ENCODE results near the gene CSTF1.
A peak's percentile ranks its signal among the peaks of the same experiment; 100 is the strongest.

The CSTF1 gene

DNA sequence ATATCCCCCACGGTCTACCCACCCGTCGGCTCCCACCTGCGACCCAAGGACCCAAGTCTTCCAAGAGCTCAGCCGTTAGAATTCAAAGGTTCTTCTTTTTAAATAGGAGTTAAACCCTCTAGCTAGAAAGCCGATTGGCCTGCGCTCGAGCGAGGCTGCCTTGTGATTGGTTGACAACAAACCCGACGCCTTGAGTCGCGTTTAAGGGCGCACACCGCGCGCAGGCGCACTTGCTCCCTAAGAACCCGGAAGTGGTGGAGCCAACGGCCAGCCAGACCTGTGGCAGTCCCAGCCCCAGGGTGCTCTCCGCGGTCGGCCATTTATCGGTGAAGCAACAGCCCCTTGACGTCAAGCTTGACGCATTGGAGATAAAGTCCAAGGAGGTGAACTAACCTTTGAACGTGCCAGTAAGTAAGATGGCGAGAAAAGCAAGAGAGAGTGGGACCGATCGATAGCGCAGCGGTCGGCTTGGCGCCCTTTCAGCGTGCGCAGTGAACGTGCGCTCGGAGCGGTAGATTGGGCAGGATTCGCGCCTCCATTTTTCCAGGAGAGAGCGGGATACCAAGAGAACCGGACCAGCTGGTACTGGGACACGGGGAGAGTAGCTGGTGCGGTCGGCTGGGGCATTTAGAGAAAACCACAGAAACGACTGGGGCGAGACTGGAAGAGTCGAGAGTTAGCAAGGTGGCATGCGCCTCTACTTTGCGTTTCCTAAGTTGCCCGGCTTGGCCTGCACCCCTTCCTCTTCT, at the start of gene CSTF1, which contains the start of gene AURKA:
CSTF1 (plus strand) TSS at position 514 of the 749 bp plus-strand sequence. CDS start 2,908 bp downstream, outside the sequence.
AURKA (minus strand) TSS at position 84 of the 749 bp plus-strand sequence. CDS start 4,018 bp downstream, outside the sequence.
- DNase-seq, result peak; percentile 96

DNA sequence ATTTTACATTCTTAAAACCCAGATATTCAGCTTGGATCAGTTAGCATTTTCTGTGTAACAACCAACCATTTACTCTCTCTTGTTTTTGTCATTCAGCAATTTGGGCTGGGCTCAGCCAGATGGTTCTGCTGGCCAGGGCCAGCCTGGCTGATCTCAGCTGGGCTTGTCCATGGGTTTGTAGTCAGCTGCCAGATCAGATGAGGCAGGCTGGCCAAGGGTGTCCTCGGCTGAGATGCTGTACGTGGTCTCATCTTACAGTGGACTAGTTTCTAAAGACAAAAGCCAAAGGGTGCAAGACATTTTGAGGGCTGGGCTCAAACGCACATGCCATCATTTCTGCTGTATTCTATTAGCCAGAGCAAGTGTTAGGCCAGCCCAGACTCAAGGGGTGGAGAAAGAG, 49.7 kb upstream of the CSTF1 start:
- DNase-seq, result no peak

DNA sequence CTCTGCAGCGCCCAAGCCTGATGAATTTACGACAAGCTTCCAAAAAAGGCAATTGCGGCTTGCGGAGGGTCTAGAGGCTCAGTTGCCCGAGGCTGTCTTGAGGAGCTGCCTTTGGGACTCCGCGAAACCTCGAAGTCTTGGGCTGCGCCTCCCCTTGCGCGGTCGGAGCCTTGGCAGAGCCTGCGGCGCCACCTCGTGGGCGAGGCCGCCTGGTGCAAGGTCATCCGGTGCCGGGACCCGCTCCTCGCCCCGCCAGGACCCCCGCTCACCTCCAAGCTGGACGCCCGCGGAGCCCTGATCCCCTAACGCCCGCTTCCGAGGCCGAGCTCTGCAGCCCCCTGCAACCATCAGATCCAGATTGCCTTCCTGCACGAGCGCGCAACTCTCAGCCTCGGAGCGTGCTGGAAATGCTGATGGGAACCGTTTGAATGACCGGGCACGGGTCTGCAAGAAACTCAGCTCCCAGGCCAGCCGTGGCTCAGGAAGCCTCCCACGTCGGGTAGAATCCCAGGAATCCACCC, 48.5 kb upstream of the CSTF1 start:
- DNase-seq, result no peak

DNA sequence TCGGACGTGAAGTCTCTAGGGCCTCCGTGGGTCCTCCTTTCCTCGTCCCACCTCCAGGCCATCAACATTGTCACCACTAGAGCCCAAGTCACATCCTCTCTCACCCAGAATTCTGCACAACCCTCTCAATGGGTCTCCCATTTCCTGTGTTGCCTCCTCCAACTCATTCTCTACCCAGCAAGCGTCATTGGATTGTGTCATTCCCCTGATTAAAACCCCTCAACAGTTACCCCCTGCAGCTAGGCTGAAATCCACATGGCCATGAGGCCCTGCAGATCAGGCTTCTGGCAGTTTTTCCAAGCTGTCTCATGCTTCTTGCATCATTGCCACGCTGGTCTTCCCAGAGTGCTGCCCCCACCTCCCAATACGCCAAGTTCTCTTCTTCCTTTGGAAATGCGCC, 46.5 kb upstream of the CSTF1 start:
- DNase-seq, result no peak

DNA sequence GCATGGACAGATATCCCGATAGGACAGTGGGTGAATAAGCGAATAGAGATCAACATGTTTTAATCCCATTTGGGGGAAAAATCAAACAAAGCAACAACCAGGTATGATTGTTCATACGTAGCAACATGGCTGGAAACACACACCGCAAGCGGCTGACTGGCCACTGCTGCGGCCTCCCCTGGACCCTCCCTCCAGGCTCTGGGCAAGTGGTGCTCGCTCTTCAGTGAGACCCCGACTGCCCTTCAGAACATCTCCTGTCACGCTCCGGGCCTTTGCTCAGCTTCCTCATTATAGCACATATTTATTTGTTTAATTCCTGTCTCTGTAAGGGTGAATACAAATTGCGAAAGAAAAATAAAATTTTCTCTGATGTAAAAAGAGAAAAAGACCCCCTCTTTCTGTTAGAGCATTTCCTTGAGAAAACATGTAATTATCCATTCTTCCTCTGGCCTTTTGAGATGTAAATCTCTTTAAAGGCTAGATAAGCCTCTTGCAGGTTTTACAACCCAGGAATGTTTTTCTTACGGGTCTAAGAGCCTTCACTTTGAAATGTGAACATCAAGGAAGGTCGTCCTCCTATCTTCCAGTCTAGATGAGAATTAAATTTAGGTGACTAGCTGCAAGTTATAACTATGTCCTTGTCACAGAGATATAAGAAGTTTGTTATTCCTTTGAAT, 44.7 kb upstream of the CSTF1 start:
- DNase-seq, result no peak

DNA sequence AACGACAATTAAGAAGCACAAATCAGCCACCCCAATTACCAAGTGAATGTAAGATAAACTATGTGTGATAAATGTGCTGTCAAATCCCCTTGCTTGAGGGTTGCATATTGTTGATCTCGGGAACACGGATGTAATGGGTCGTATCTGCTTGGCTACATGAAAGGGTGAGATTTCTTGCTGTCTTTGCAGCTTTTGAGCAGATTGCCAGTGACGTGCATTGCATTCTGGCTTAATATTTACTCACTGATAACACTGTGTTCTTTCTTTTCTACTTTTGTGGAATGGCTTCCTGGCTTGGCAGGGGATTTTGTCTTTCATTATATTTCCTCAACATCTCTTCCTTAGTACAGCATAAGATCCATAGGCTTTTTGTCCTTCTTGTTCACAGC, 44.1 kb upstream of the CSTF1 start:
- no peak for DNase-seq

DNA sequence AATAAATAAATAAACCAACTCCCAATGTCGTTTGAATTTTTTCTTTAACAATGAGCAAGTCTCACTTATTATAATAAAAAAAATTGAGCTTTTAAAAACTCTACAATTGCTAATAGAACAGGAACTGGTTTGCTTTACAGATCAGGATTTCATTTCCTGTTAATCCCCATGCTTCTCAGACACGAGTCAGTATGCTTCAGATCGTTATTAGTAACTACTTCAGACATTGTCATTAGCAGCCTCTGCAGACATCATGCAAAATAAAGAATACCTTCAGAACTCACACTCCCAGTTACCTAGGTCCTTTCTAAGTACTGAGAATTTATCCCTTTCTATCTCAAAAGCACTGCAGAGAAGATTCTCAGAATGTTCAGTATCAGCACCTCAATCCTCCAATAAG, 43.7 kb upstream of the CSTF1 start:
- DNase-seq, result no peak

DNA sequence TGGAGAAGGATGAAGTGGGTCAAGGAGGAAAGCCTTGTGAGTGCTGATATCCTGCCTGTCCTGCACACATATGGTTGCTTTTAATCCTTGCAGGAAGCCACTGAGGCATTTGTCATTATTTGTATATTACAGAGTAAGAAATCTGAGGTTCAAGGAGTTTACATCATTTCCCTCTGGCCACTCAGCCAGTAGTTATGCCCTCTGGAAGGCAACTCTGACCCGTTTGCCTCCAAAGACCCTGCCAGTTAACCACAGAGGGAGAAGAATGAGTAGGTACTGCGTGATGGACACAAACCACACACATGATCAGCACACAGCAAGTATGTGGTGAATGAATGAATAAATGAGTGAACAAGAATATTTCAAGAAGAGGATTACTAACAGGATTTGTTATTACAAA, 41.6 kb upstream of the CSTF1 start:
- no peak for DNase-seq

DNA sequence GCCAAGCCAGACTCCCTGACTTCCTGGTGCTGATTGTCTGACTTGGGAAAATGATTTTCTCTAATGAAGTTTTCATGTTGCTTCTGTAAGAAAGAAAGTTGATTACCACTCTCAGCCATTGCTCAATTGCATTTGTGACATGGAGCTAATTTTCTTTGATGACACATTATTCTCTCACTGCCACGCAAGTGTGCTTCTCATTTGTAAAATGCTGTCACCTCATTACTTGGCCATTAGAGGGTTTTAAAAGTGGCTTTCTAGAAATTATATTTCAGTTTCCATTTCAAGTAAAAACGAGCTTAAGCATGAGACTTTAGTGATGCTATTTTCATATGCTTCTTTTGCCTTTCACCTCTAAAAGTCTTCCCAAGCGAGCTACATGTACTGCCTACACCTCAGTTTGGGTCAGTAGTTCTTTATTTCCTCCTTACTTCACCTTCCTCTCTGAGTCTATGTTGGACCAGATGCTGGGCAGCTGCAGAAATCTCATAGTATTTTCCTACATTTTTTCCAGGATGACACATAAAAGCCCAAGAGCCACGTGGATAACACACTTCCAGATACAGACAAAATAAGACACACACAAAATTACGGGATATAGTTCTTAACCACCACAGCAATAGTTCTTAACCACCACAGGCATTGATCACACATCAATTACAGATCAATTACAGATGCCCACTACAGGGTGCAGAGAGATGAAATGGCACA, 39.9 kb upstream of the CSTF1 start:
- DNase-seq, result no peak

DNA sequence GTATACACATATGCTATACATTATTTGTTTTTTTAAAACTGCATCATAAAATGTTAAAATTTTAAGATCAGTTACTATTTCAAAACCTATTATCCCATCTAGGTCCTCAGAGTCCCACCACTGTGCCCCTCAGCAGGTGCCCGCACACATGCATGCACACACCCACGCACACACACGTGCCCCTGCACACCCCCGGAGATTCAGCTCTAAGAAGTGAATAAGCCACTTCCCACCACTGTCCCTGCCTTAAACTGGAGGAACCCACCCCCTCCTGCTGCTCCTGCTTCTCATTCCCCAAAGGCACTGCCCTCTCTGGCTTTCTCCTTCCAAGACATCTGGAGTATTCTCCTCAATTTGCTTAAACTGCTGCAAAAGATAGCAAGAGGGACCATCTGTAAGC, 39.1 kb upstream of the CSTF1 start:
- no peak for DNase-seq

DNA sequence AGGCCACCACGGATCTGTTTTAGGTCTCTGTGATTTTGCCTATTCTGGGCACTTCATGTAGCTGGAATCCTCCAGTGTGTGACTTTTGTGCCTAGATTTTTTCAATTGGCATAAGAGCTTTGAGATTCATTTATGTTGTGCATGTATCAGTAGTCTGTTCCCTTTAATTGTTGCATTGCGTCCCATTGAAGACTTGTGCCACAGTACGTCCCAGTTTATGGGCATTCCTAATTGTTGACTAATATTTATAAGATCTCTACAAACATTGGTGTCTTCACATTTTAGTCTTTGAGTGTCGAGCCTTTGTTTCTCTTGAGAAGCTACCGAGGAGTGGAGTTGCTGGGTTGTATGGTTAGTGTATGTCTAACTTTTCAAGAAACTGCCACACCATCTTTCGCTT, 34.4 kb upstream of the CSTF1 start:
- no peak for DNase-seq

DNA sequence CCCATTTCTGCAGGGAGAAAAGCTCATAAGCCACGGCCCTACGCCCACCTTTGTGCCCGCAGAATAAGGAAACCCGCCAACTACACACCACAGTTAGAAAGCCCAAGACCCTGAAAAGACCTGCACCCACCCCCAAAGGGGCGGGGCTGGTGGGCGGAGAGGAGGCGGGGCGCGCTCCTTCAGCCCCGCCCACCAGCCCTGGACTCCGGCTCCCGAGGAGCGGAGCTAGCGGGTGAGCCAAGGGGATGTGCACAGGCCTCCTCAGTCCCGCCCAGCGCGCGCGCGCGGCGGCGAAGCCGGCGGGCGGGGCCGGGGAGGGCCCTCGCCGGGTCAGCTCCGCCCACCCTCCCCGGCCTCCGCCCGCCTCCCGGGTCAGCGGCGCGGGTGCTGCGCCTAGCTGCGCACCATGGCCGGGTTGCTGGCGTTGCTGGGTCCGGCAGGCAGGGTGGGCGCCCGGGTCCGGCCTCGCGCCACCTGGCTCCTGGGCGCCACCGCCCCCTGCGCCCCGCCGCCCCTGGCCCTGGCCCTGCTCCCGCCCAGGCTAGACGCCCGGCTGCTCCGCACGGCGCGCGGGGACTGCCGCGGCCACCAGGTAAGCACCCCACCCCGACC, 33.7 kb upstream of the CSTF1 start, which contains the start of gene FAM210B:
FAM210B (plus strand) TSS at position 375 of the 612 bp plus-strand sequence; CDS start at position 407, 32 bp downstream.
- peak; percentile 47 for DNase-seq

DNA sequence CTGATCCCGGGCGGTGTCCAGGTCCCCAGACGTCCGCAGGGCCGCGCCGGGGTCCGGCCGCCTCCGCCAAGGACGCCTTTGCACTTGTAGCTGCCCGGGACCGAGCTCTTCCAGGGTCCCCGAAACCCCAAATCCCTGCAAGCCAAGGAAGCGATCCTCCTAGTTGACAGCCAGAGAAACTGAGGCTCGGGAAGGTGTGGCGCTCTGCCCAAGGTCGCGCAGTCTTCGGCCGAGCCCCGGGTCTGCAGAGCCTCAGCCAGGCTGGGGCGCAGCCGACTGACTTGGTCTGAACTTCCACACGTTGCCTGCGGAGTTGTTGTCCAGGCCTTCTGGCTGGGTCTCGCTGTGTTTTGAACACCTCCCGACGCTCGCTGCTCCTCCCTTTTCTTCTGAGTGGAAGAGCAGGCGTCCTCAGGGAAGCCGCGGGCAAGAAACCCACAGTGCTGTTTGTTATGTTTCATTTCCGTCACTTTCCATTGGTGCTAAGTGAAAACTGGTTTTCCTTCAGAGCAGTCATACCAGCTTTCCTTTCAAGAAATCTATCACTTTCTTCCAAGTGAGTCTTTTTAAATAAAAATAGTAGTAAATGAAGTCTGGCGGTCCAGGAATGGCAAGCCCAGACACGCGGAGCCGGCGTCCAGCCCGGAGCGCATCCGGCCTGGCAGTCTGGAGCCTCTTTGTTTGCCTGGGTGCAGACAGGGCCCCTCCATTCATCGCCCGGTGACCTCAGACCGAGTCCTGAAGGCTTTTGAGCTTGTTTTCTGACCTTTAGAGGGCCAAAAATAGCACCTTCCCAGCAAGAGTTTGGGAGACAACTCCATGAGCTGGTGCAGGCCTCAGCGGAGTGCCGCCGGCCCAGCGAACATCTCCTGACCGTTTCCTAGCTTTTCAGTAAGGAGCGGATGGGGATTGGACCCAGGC, 33.0 kb upstream of the CSTF1 start:
- DNase-seq, result peak; percentile 25

DNA sequence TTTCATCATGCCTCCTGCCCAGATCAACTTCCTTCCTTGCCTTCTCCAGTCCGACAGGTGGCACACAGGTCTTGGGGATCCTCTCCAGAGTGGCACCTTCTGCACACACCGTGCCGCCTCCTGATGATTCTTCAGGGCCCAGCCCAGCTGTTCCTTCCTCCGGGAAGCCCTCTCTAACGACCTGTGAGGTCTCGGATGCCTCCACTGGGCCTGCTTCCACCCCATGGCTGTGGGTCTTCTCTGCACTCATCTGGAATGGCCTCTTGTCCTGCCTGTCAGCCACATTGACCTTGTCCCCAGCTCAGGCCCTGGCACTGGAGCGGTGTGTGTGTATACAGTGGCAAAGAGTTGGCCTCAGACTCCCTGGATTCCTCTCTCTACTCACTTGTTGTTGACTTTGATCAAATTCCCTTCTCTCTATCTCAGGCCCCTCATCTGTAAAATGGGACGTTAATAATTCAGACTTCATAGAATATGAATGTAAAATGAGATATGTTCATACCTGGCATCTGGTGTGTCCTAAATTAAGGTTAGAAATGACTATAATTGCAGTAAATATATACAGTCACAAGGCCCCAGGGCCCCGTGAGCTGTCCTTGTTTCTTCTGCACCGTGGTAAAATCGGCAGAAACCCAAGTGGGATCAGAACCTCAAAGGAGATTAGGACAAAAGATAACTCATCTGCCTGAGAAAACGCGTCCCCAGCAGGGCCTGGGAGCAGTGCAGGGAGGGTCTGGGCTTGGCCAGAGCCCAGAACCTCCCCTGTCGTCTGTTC, 32.1 kb upstream of the CSTF1 start:
- no peak for DNase-seq

DNA sequence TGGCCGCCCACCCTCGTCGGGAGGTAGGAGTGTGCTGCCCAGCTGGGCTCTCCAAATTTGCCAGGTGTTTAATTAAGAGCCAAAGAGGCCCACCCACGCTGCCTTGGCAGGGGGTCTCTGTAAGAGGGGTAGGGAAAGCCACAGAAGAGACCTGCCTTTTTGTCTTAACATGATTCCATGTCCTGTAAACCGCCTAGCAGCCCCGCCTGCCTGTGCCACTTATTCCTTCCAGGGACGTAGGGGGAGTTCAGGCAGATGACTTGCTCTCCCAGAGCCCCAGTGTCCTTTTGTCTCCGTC, 31.6 kb upstream of the CSTF1 start:
- peak; percentile 49 for DNase-seq

DNA sequence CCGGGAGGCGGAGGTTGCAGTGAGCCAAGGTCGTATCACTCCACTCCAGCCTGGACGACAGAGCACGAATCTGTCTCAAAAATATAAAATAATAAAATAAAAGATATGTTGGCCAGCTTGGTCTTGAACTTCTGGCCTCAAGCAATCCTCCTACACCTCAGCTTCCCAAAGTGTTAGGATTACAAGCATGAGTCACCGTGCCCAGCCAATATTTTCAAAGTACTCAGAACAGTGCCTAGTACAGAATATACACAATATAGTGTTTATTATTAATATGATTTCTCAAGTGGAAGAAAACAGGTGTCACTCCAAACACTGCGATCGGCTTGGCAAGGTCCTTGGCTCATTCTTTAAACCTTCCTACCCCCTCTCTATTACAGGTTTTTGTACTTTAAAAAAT, 30.5 kb upstream of the CSTF1 start:
- DNase-seq, result no peak

DNA sequence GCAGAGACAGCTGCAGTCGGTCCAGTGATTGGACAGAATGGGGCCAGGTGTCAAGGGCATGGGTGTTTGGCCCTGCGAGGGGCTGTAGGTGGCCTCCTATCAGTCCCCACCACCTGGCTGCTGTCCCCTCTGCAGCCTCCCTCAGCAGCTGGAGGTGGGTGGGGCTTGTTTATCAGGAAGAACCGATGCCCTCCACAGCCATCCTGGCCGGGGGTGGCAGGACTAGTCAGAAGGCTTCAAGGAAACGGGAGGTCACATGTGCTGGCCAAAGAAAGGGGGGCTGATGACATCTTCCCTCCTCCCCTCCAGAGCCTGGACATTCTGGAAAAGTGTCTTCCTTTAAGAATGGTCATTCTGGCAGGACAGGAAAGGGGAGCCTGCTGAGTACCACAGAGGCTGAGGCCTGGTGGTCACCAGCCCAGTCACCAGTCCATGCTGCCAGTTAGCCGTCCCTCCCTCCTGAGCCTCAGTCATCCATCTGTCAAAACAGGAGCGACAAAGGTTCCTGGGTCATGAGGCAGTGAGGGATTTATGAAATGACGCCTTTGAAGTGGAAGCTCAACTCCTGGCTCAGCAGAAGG, 29.5 kb upstream of the CSTF1 start:
- no peak for DNase-seq

DNA sequence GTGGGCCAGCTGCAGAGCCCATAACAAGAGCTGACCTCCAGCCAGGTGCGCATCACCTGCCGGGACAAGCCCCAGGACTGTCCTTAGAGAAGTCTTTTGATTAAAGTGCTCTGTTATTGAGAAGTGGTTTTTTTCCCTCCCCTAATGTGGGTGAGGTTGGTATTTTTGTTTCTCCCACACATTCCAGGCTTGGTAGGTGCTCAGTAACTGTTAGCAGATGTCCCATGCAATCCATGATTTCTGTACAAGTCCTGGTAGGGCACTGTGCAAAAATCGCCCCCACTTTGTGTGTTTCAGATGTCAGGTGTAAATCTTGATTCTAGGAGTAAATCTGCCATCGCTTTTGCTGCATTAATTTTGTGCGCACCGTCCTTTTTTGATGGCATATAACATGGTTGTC, 29.0 kb upstream of the CSTF1 start:
- DNase-seq, result no peak

DNA sequence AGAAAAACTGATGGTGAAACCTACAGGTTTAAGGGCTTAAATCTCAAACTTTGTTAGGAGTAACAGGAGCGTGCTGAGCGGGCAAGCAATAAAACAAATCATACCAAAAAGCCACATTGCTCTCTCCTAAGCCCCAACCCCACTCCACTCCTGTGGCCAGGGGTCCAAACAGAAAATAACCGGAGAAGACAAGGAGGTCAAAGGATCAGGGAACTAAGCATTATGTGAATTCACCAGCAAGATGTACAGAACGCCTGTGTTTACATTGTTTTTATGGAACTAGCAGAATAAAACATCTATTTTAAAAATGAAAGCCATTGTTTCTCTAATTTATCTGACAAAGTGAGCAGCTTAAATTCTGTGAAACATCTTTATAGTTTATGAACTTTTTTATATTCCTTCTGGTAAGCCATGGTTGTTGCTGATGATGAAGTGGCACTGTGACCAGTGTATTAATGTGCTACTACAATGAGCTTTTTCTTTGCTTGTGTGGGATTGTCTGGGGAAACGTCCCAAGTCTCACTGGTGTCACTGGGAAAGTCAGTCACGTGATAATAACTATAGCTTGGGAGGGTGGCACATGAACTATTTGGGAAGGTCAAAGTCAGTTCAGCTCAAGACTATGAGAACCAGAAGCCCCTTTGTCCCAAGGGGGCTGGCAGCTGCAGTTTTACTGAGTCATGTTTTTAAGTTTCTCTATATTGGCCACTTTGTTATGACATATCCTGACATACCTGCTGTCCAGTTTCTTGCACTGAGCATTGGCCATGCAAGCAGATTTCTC, 23.9 kb upstream of the CSTF1 start:
- no peak for DNase-seq

DNA sequence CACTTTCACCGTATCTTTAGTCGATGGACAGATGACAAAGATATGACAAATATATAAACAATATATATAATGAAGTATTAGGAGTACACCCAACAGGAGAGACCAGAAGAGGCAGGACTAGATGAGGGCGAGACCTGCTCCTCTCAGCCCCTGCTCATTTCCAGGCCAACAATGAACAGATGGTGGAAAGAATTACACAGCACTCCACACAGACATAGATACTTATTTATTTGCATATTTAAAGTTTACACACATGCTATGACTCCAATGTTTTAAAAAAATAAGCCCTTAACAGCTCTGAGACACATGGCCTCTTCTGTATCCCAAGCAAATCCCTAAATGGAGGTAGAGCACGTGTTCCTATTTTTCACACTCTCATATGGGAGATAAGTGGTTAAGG, 23.3 kb upstream of the CSTF1 start:
- peak; percentile 61 for DNase-seq

Data from DMS 273 treated with DMSO at 0.1 percent for 48 hours (cell line).